Measurements from ENCODE around the gene PRSS36.

Gene PRSS36

DNA sequence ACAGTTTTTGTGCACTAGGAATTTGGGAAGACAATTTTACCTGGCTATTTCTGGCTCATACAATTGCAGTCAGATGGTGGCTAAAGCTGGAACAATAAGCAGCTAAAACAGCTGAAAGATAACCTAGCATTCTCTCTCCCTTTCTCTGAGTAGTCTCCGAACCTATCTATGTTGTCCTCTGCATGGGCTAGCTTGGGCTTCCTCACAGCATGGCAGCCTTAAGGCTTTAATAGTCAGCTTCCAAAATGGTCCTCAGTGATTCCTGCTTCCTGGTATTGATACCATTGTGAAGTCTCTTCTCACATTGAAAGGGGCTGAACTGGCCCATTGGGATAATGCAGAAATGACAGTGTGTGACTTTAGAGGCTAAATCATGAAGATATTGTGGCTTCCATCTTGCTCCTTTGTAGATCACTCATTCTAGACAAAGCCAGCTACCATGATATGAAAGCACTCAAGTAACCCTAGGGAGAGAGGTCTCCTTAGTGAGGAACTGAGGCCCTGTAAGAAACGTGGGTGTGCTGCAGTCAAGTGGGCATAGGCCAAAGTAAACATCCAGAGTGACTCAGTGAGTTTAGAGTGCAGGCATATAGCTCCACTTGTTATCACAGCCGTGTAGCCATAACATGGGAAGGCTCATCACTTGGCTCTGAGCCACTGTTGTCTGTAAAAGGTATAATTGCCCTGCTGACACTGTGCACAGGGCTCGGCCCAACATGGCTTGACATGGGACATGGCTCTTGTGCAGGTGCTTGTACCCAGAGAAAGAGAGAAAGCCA is 49.8 kb downstream of the PRSS36 start:
- Histone ChIP-seq H3K4me3 (ENCODE audit: low read depth, low read length) (no peak overlapping the region), H3K36me3 (ENCODE audit: control insufficient read depth, insufficient read depth, low read length) (no peaks in the 10 kb centered on the region), H3K27me3 (ENCODE audit: control insufficient read depth, insufficient read depth, low read length) (no peaks in the 10 kb centered on the region), H3K27ac (no peak overlapping the region), H3K4me1 (no peaks in the 10 kb centered on the region), H3K79me2 (no peaks in the 10 kb centered on the region), H3K4me2 (ENCODE audit: low read length) (no peak overlapping the region), H3K9ac (no peak overlapping the region), H3K9me3 (ENCODE audit: control insufficient read depth, low read length) (no peaks in the 10 kb centered on the region), H2AFZ (no peak overlapping the region)
- no peak for TF ChIP-seq CTCF (IDR thresholded peaks at IDR 0.05)

DNA sequence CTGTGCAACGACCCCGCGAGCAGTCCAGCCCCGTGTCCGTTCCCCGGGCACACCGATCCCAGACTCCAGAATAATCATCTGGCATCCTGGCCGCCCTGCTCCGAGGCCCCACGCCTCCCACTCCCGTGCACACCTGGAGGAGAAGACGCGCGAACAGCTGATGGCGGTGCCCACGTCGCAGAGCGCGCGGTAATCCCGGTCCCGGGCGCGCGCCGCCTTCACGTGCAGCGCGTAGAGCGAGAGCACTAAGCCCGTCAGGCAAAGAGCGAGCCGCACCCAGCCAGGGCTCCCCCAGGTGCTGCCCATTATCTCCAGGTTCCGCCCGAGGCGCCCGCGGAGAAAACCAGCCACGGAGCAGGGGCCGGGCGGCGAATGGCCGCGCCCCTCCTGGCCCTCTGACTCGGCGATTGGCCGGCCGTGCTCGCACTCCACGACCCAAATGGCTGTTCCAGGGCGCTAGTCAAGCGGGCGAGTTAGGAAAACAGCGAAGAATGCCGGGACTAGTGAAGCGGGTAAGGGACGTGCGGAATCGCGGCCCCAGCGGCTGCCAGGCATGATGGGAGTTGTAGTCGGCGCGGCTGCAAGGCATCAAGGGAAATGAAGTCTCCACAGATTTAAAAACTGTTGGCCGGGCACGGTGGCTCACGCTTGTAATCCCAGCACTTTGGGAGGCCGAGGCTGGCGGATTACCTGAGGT is 55.3 kb downstream of the PRSS36 start, which contains the start of gene VKORC1:
VKORC1 (minus strand) TSS at position 374 of the 697 bp plus-strand sequence; CDS start at position 306, 68 bp downstream.
- H3K79me2 ChIP-seq = no peaks in the 10 kb centered on the region
- no peaks in the 10 kb centered on the region for H3K36me3 ChIP-seq (ENCODE audit: control insufficient read depth, insufficient read depth, low read length)
- peak within 1 kb of the TSS; percentile 65 for H3K27ac ChIP-seq
- H3K4me1 ChIP-seq = no peaks in the 10 kb centered on the region
- H3K9ac ChIP-seq = no peak within 1 kb of the TSS
- H3K4me3 ChIP-seq (ENCODE audit: low read depth, low read length) = peak within 1 kb of the TSS; percentile 76
- peak within 1 kb of the TSS; percentile 87 for H3K4me2 ChIP-seq (ENCODE audit: low read length)
- H2AFZ ChIP-seq = peak within 1 kb of the TSS; percentile 94
- H3K27me3 ChIP-seq (ENCODE audit: control insufficient read depth, insufficient read depth, low read length) = no peaks in the 10 kb centered on the region
- TF ChIP-seq CTCF (IDR thresholded peaks at IDR 0.05) = no peak
- H3K9me3 ChIP-seq (ENCODE audit: control insufficient read depth, low read length) = no peaks in the 10 kb centered on the region

DNA sequence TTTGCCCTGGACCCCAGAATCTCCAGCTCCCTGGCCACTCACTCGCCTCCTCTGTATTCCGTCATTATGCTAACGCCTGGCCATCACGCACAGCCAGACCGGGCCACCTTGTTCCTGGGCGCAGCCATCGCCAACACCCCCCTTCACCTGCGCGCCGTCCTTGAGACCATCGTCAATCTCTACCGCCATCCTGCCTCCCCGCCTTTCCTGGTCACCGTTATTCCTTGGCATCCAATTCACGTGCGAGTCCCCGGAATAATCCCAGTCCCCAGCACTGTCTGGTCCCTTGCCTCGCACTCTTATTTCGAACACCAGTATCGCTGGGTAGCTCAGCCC is 55.8 kb downstream of the PRSS36 start:
- H3K36me3 ChIP-seq (ENCODE audit: control insufficient read depth, insufficient read depth, low read length) = no peaks in the 10 kb centered on the region

GRCh38 chr16:31093132-31093703 is 56.6 kb downstream of the PRSS36 start:
- no peaks in the 10 kb centered on the region for H3K36me3 ChIP-seq (ENCODE audit: control insufficient read depth, insufficient read depth, low read length)
- no peak for TF ChIP-seq CTCF (IDR thresholded peaks at IDR 0.05)
- H3K27me3 ChIP-seq (ENCODE audit: control insufficient read depth, insufficient read depth, low read length) = no peaks in the 10 kb centered on the region
- H2AFZ ChIP-seq = no peak overlapping the region
- no peak overlapping the region for H3K4me2 ChIP-seq (ENCODE audit: low read length)
- H3K4me3 ChIP-seq (ENCODE audit: low read depth, low read length) = peak overlapping the region; percentile 76
- no peak overlapping the region for H3K27ac ChIP-seq
- H3K9ac ChIP-seq = no peak overlapping the region
- no peaks in the 10 kb centered on the region for H3K9me3 ChIP-seq (ENCODE audit: control insufficient read depth, low read length)
- H3K4me1 ChIP-seq = no peaks in the 10 kb centered on the region
- H3K79me2 ChIP-seq = no peaks in the 10 kb centered on the region

More for the DNA sequence above, 55.8 kb downstream of the PRSS36 start:
- H3K4me2 ChIP-seq (ENCODE audit: low read length) = peak overlapping the region; percentile 87
- H3K4me1 ChIP-seq = no peaks in the 10 kb centered on the region
- H3K9me3 ChIP-seq (ENCODE audit: control insufficient read depth, low read length) = no peaks in the 10 kb centered on the region
- no peak overlapping the region for H3K9ac ChIP-seq
- peak overlapping the region; percentile 65 for H3K27ac ChIP-seq
- H2AFZ ChIP-seq = peak overlapping the region; percentile 94
- TF ChIP-seq CTCF (IDR thresholded peaks at IDR 0.05) = no peak
- H3K4me3 ChIP-seq (ENCODE audit: low read depth, low read length) = peak overlapping the region; percentile 76
- no peaks in the 10 kb centered on the region for H3K79me2 ChIP-seq
- no peaks in the 10 kb centered on the region for H3K27me3 ChIP-seq (ENCODE audit: control insufficient read depth, insufficient read depth, low read length)

Measured in parathyroid adenoma (tissue), 2 donors.